Neuronal stem cell (in vitro differentiated cells): ENCODE results near the gene RRAS.

Source experiments
- DNase-seq: peaks from one replicate; pipeline ENCODE4 v3.0.0-alpha.2; 2013; ENCODE audit warnings: low spot score
- H2AFZ ChIP-seq: one replicate; pipeline ENCODE4 v1.6.1; 2013; ENCODE audit warnings: mild to moderate bottlenecking, low read length, inconsistent platforms
- H2AK5ac ChIP-seq: 2 replicates; pipeline ENCODE4 v1.6.1; 2013; ENCODE audit warnings: low read depth, mild to moderate bottlenecking, inconsistent platforms, low read length, moderate library complexity, mixed read lengths
- H2BK120ac ChIP-seq: 2 replicates; pipeline ENCODE4 v1.6.1; 2013; ENCODE audit warnings: low read depth, mild to moderate bottlenecking, inconsistent platforms, low read length, moderate library complexity, mixed read lengths
- H2BK12ac ChIP-seq: one replicate; pipeline ENCODE4 v1.6.1; 2013; ENCODE audit warnings: low read length, inconsistent platforms
- H2BK15ac ChIP-seq: 2 replicates; pipeline ENCODE4 v1.6.1; 2013; ENCODE audit warnings: mild to moderate bottlenecking, low read length, inconsistent platforms, mixed read lengths
- H2BK5ac ChIP-seq: one replicate; pipeline ENCODE4 v1.6.1; 2013; ENCODE audit warnings: inconsistent platforms, mild to moderate bottlenecking, low read length, moderate library complexity
- H3K14ac ChIP-seq: one replicate; pipeline ENCODE4 v1.6.1; 2013; ENCODE audit warnings: low read length, inconsistent platforms
- H3K18ac ChIP-seq: 2 replicates; pipeline ENCODE4 v1.6.1; 2013; ENCODE audit warnings: low read length, inconsistent platforms
- H3K23ac ChIP-seq: 2 replicates; pipeline ENCODE4 v1.6.1; 2013; ENCODE audit warnings: low read depth, mild to moderate bottlenecking, mixed read lengths, low read length, inconsistent platforms; ENCODE audit not compliant: poor library complexity
- H3K27ac ChIP-seq: replicated peaks from 3 replicates; pipeline ENCODE4 v1.5.1; 2013; ENCODE audit warnings: low read length, inconsistent platforms
- H3K27me3 ChIP-seq, 3 experiments: 2 replicates each; pipeline ENCODE4 v1.6.1; 2013; ENCODE audit warnings: low read length in 3 of 3, mild to moderate bottlenecking in 2 of 3, inconsistent platforms in 1 of 3, low read depth in 1 of 3, mixed read lengths in 1 of 3, moderate library complexity in 1 of 3; ENCODE audit not compliant: control insufficient read depth in 3 of 3, insufficient read depth in 3 of 3
- H3K36me3 ChIP-seq, 2 donors: replicated peaks in 1 of 2; 2 replicates each; pipeline ENCODE4 v1.6.1; 2013; ENCODE audit warnings: low read length in 2 of 2; ENCODE audit not compliant: control insufficient read depth in 2 of 2, insufficient read depth in 2 of 2
- H3K4ac ChIP-seq: 2 replicates; pipeline ENCODE4 v1.6.1; 2013; ENCODE audit warnings: inconsistent platforms, mild to moderate bottlenecking, low read length, moderate library complexity
- H3K4me1 ChIP-seq, 2 donors: 1 replicate in 1 of 2; 2 replicates in 1 of 2; pipeline ENCODE4 v1.6.1; 2013; ENCODE audit warnings: low read length in 2 of 2, low read depth in 1 of 2; ENCODE audit not compliant: control insufficient read depth in 2 of 2, insufficient read depth in 1 of 2
- H3K4me2 ChIP-seq: one replicate; pipeline ENCODE4 v1.6.1; 2013; ENCODE audit warnings: mild to moderate bottlenecking, low read length, inconsistent platforms; ENCODE audit not compliant: insufficient read depth, poor library complexity, severe bottlenecking
- H3K4me3 ChIP-seq, 2 donors: 2 replicates each; pipeline ENCODE4 v1.5.1; 2013; ENCODE audit warnings: low read length in 2 of 2, mild to moderate bottlenecking in 2 of 2, inconsistent platforms in 1 of 2, moderate library complexity in 1 of 2
- H3K79me1 ChIP-seq: one replicate; pipeline ENCODE4 v1.6.1; 2013; ENCODE audit warnings: low read depth, mild to moderate bottlenecking, inconsistent platforms, low read length, moderate library complexity
- H3K9ac ChIP-seq: one replicate; pipeline ENCODE4 v1.6.1; 2013; ENCODE audit warnings: mild to moderate bottlenecking, low read depth, low read length, inconsistent platforms; ENCODE audit not compliant: poor library complexity
- H3K9me3 ChIP-seq, 2 donors: replicated peaks in 1 of 2; 2 replicates each; pipeline versions ENCODE3 to v1.6.1; 2013; ENCODE audit warnings: low read length in 2 of 2, mild to moderate bottlenecking in 2 of 2, inconsistent platforms in 1 of 2, low read depth in 1 of 2, mixed read lengths in 1 of 2, moderate library complexity in 1 of 2; ENCODE audit not compliant: control insufficient read depth in 2 of 2, insufficient read depth in 1 of 2
- H4K8ac ChIP-seq: one replicate; pipeline ENCODE4 v1.6.1; 2013; ENCODE audit warnings: low read depth, mild to moderate bottlenecking, inconsistent platforms, low read length, moderate library complexity
- H4K91ac ChIP-seq: one replicate; pipeline ENCODE4 v1.6.1; 2013; ENCODE audit warnings: low read length, low read depth, mild to moderate bottlenecking, inconsistent platforms; ENCODE audit not compliant: poor library complexity
- WGBS, 2 donors: extraction: QIAGEN DNeasy Blood & Tissue Kit; methylation state at CpG; one replicate each; pipeline ENCODE4 v1.1.7; 2013; ENCODE audit warnings: missing lambda C conversion rate in 2 of 2, mixed read lengths in 1 of 2; ENCODE audit not compliant: insufficient read length in 2 of 2, insufficient replicate concordance in 1 of 2; ENCODE audit errors: extremely low coverage in 2 of 2; 5-methylcytosine and 5-hydroxymethylcytosine counted together

RRAS gene

GRCh38 chr19:49596954-49597702 lies 42.8 kb downstream of the RRAS start:
- peak overlapping the region; percentile 91 for H3K23ac ChIP-seq

DNA sequence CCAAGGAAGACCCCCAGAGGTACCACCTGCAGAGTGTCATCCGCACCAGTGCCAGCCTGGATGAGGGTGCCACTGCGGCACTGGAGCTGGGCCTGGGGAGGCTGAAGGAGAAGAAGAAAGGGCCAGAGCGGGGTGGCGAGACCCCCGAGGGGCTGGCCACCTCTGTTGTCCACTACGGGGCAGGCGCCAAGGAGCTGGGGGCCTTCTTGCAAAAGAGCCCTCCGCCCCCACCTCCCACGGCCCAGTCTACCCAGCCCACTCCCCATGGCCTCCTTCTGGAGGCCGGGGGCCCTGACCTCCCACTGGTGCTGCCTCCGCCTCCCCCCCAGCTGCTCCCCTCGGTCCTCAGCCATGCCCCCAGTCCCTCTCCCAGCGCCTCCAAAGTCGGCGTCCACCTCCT lies 43.5 kb downstream of the RRAS start:
- Histone ChIP-seq H3K4me2 (no peak overlapping the region), H2BK12ac (no peak overlapping the region), H3K23ac (peak overlapping the region; percentile 31), H4K8ac (no peak overlapping the region), H2BK5ac (no peak overlapping the region), H3K79me1 (peaks cover 35% of the 10 kb centered on the region), H3K18ac (no peak overlapping the region), H3K9ac (no peak overlapping the region), H2BK15ac (no peak overlapping the region), H2AK5ac (no peak overlapping the region), H3K14ac (no peak overlapping the region), H2AFZ (no peak overlapping the region), H3K4me3 (no peak overlapping the region), H3K4me1 (peaks cover 8 to 9% of the 10 kb centered on the region in 2 donors), H3K4ac (no peak overlapping the region), H3K27me3 (no peaks in the 10 kb centered on the region), H4K91ac (no peak overlapping the region), H3K27ac (no peak overlapping the region), H2BK120ac (no peak overlapping the region), H3K36me3 (peaks cover 53 to 69% of the 10 kb centered on the region in 2 donors), H3K9me3 (no peaks in the 10 kb centered on the region)
- DNase-seq, result no peak
- no CpG with 5 or more reads among the region's 15 CpGs for WGBS, 2 donors

More at GRCh38 chr19:49596954-49597702, 42.8 kb downstream of the RRAS start:
- no peak overlapping the region for H2AFZ ChIP-seq
- H3K18ac ChIP-seq, result no peak overlapping the region
- peaks cover 59 to 76% of the 10 kb centered on the region in 2 donors for H3K36me3 ChIP-seq
- H3K27me3 ChIP-seq, result no peaks in the 10 kb centered on the region
- H3K9me3 ChIP-seq, result no peaks in the 10 kb centered on the region
- peak overlapping the region; percentile 25 for H3K4me2 ChIP-seq
- H3K9ac ChIP-seq, result no peak overlapping the region
- no peak overlapping the region for H3K4ac ChIP-seq
- no peak overlapping the region for H4K91ac ChIP-seq
- H3K79me1 ChIP-seq, result peaks cover 36% of the 10 kb centered on the region
- DNase-seq, result no peak
- peak overlapping the region; percentile 47 for H3K14ac ChIP-seq
- peaks cover 8 to 9% of the 10 kb centered on the region in 2 donors for H3K4me1 ChIP-seq
- no peak overlapping the region for H3K27ac ChIP-seq
- no peak overlapping the region for H2BK12ac ChIP-seq
- H2BK120ac ChIP-seq, result no peak overlapping the region
- H4K8ac ChIP-seq, result peak overlapping the region; percentile 65
- no CpG with 5 or more reads among the region's 65 CpGs for WGBS, 2 donors
- H2BK5ac ChIP-seq, result no peak overlapping the region
- no peak overlapping the region for H3K4me3 ChIP-seq
- H2BK15ac ChIP-seq, result no peak overlapping the region
- no peak overlapping the region for H2AK5ac ChIP-seq

DNA sequence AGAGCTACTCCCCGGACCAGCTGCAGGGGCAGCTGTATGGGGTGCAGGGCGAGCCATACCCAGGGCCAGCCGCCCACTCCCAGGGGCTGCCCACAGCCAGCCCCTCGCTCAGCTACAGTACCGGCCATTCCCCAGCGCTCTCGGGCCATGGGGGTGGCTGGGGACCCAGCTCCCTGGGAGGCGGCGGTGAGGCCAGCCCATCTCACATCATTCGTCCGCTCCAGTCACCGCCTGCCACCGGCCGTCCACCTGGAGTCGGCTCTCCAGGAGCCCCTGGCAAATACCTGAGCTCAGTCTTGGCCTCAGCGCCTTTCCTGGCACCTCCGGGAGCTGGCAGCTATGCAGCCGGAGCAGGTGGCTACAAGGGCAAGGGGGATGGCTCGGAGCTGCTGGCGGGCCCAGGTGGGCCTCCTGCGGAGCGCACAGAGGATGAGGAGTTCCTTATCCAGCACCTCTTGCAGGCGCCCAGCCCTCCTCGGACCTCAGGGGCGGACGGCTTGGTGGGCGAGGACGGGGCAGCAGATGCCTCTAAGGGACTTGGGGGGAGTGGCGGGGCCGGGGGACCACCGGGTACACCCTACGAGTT lies 44.0 kb downstream of the RRAS start:
- Histone ChIP-seq H2AK5ac (no peak overlapping the region), H3K4ac (no peak overlapping the region), H3K23ac (no peak overlapping the region), H4K91ac (no peak overlapping the region), H3K79me1 (peaks cover 35% of the 10 kb centered on the region), H3K36me3 (peaks cover 49 to 64% of the 10 kb centered on the region in 2 donors), H3K4me2 (no peak overlapping the region), H2BK12ac (no peak overlapping the region), H3K18ac (no peak overlapping the region), H3K27ac (no peak overlapping the region), H3K9me3 (no peaks in the 10 kb centered on the region), H2BK120ac (no peak overlapping the region), H2BK5ac (no peak overlapping the region), H2AFZ (no peak overlapping the region), H3K4me3 (no peak overlapping the region), H3K9ac (no peak overlapping the region), H3K27me3 (no peaks in the 10 kb centered on the region), H4K8ac (peak overlapping the region; percentile 17), H2BK15ac (no peak overlapping the region), H3K4me1 (peaks cover 8 to 9% of the 10 kb centered on the region in 2 donors), H3K14ac (no peak overlapping the region)
- no peak for DNase-seq
- no CpG with 5 or more reads among the region's 32 CpGs for WGBS, 2 donors

GRCh38 chr19:49594993-49595818 lies 44.7 kb downstream of the RRAS start:
- no peak overlapping the region for H2BK120ac ChIP-seq
- H2BK15ac ChIP-seq, result no peak overlapping the region
- no peaks in the 10 kb centered on the region for H3K9me3 ChIP-seq
- H3K79me1 ChIP-seq, result peaks cover 41% of the 10 kb centered on the region
- DNase-seq, result no peak
- no peaks in the 10 kb centered on the region for H3K27me3 ChIP-seq
- H2AFZ ChIP-seq, result no peak overlapping the region
- peaks cover 47 to 57% of the 10 kb centered on the region in 2 donors for H3K36me3 ChIP-seq
- H4K91ac ChIP-seq, result no peak overlapping the region
- H2BK5ac ChIP-seq, result no peak overlapping the region
- H3K9ac ChIP-seq, result no peak overlapping the region
- no peak overlapping the region for H3K4ac ChIP-seq
- H3K4me2 ChIP-seq, result no peak overlapping the region
- H3K18ac ChIP-seq, result no peak overlapping the region
- H4K8ac ChIP-seq, result peak overlapping the region; percentile 17
- H2AK5ac ChIP-seq, result peak overlapping the region; percentile 40
- peaks cover 8 to 9% of the 10 kb centered on the region in 2 donors for H3K4me1 ChIP-seq
- no peak overlapping the region for H2BK12ac ChIP-seq
- H3K23ac ChIP-seq, result no peak overlapping the region
- WGBS, 2 donors, result no CpG with 5 or more reads among the region's 35 CpGs
- no peak overlapping the region for H3K14ac ChIP-seq
- no peak overlapping the region for H3K4me3 ChIP-seq
- H3K27ac ChIP-seq, result no peak overlapping the region
